H9 (cell line): ENCODE measurements around the gene CYRIA. TPM values are rescaled to one million over a fixed set of nuclear protein-coding genes. Genes with fewer than 3 reads are reported as not detected.

Source experiments
- DNase-seq: peaks from one replicate; pipeline ENCODE4 v3.0.0-alpha.2; 2017
- H2AFZ ChIP-seq: one replicate; pipeline ENCODE4 v1.6.1; 2013; ENCODE audit warnings: mild to moderate bottlenecking, low read length, control low read depth, moderate library complexity
- H2AK5ac ChIP-seq: 2 replicates; pipeline ENCODE4 v1.6.1; 2013; ENCODE audit warnings: low read length, control low read depth, mixed read lengths; ENCODE audit not compliant: insufficient read length
- H2BK120ac ChIP-seq: one replicate; pipeline ENCODE4 v1.6.1; 2013; ENCODE audit warnings: low read depth, mild to moderate bottlenecking, low read length, control low read depth, inconsistent platforms; ENCODE audit not compliant: poor library complexity, severe bottlenecking
- H2BK12ac ChIP-seq: 2 replicates; pipeline ENCODE4 v1.6.1; 2013; ENCODE audit warnings: low read length, control low read depth, mixed read lengths, low read depth; ENCODE audit not compliant: insufficient read length
- H2BK15ac ChIP-seq: 2 replicates; pipeline ENCODE4 v1.6.1; 2013; ENCODE audit warnings: low read depth, low read length, control low read depth
- H2BK20ac ChIP-seq: one replicate; pipeline ENCODE4 v1.6.1; 2013; ENCODE audit warnings: low read depth, mild to moderate bottlenecking, low read length, control low read depth, inconsistent platforms; ENCODE audit not compliant: poor library complexity, severe bottlenecking
- H2BK5ac ChIP-seq: 2 replicates; pipeline ENCODE4 v1.6.1; 2013; ENCODE audit warnings: low read length, control low read depth, mixed read lengths; ENCODE audit not compliant: insufficient read length
- H3K14ac ChIP-seq: 2 replicates; pipeline ENCODE4 v1.6.1; 2013; ENCODE audit warnings: low read length, control low read depth; ENCODE audit not compliant: insufficient read depth
- H3K18ac ChIP-seq: 2 replicates; pipeline ENCODE4 v1.6.1; 2013; ENCODE audit warnings: low read depth, mild to moderate bottlenecking, mixed read lengths, low read length, control low read depth; ENCODE audit not compliant: insufficient read length
- H3K23ac ChIP-seq: 2 replicates; pipeline ENCODE4 v1.6.1; 2013; ENCODE audit warnings: low read length, control low read depth, mixed read lengths, low read depth; ENCODE audit not compliant: insufficient read length
- H3K23me2 ChIP-seq: 2 replicates; pipeline ENCODE4 v1.6.1; 2013; ENCODE audit warnings: low read depth, mild to moderate bottlenecking, mixed read lengths, low read length, control low read depth; ENCODE audit not compliant: insufficient read length, poor library complexity, severe bottlenecking
- H3K27ac ChIP-seq: 2 replicates; pipeline ENCODE4 v1.5.1; 2013; ENCODE audit warnings: low read length, control low read depth, mixed read lengths, low read depth; ENCODE audit not compliant: insufficient read length
- H3K27me3 ChIP-seq: 2 replicates; pipeline ENCODE4 v1.6.1; 2013; ENCODE audit warnings: low read length, control low read depth, inconsistent platforms; ENCODE audit not compliant: insufficient read depth
- H3K4ac ChIP-seq: 2 replicates; pipeline ENCODE4 v1.6.1; 2013; ENCODE audit warnings: low read depth, mild to moderate bottlenecking, control low read depth, inconsistent platforms, low read length, moderate library complexity
- H3K4me1 ChIP-seq: 2 replicates; pipeline ENCODE4 v1.6.1; 2013; ENCODE audit warnings: low read length, control low read depth, inconsistent platforms; ENCODE audit not compliant: insufficient read depth
- H3K4me2 ChIP-seq: 2 replicates; pipeline ENCODE4 v1.6.1; 2013; ENCODE audit warnings: low read length, control low read depth, mixed read lengths; ENCODE audit not compliant: insufficient read length, insufficient read depth
- H3K56ac ChIP-seq: 2 replicates; pipeline ENCODE4 v1.6.1; 2013; ENCODE audit warnings: low read depth, mild to moderate bottlenecking, mixed read lengths, low read length, control low read depth; ENCODE audit not compliant: insufficient read length
- H3K79me1 ChIP-seq: 2 replicates; pipeline ENCODE4 v1.6.1; 2013; ENCODE audit warnings: low read depth, mild to moderate bottlenecking, moderate library complexity, low read length, control low read depth, inconsistent platforms; ENCODE audit not compliant: insufficient read depth, poor library complexity, severe bottlenecking
- H3K79me2 ChIP-seq: 2 replicates; pipeline ENCODE4 v1.6.1; 2013; ENCODE audit warnings: low read length, control low read depth, inconsistent platforms; ENCODE audit not compliant: insufficient read depth
- H3K9ac ChIP-seq: 2 replicates; pipeline ENCODE4 v1.6.1; 2013; ENCODE audit warnings: low read length, control low read depth, mixed read lengths; ENCODE audit not compliant: insufficient read length; ENCODE audit errors: extremely low read depth
- H3K9me3 ChIP-seq: one replicate; pipeline ENCODE4 v1.6.1; 2013; ENCODE audit warnings: low read depth, low read length, inconsistent platforms; ENCODE audit not compliant: control insufficient read depth
- H3T11ph ChIP-seq: one replicate; pipeline ENCODE4 v1.6.1; 2013; ENCODE audit warnings: mild to moderate bottlenecking, low read length, control low read depth, inconsistent platforms
- H4K20me1 ChIP-seq: one replicate; pipeline ENCODE4 v1.6.1; 2013; ENCODE audit not compliant: control insufficient read depth, insufficient read length, insufficient read depth
- H4K5ac ChIP-seq: 2 replicates; pipeline ENCODE4 v1.6.1; 2013; ENCODE audit warnings: low read depth, mild to moderate bottlenecking, mixed read lengths, low read length, control low read depth; ENCODE audit not compliant: insufficient read length
- H4K8ac ChIP-seq: replicated peaks from 2 replicates; pipeline ENCODE4 v1.6.1; 2013; ENCODE audit warnings: low read length, control low read depth, mixed read lengths, low read depth; ENCODE audit not compliant: insufficient read length
- H4K91ac ChIP-seq: 2 replicates; pipeline ENCODE4 v1.6.1; 2013; ENCODE audit warnings: low read depth, mild to moderate bottlenecking, moderate library complexity, mixed read lengths, low read length, control low read depth; ENCODE audit not compliant: insufficient read length
- H3K27ac Mint-ChIP-seq, 3 experiments: 2 replicates in 2 of 3; 3 replicates in 1 of 3; pipeline ENCODE4 v1.8.0; 2020 to 2021; ENCODE audit warnings: mixed read lengths in 3 of 3, mild to moderate bottlenecking in 1 of 3, moderate library complexity in 1 of 3
- H3K27me3 Mint-ChIP-seq: 2 replicates; pipeline ENCODE4 v1.8.0; 2021; ENCODE audit warnings: low read depth, mild to moderate bottlenecking, moderate library complexity, mixed read lengths
- H3K36me3 Mint-ChIP-seq, 3 experiments: 2 replicates in 2 of 3; 3 replicates in 1 of 3; pipeline ENCODE4 v1.8.0; 2020 to 2021; ENCODE audit warnings: low read depth in 3 of 3, mixed read lengths in 3 of 3; ENCODE audit not compliant: insufficient read depth in 1 of 3
- H3K4me1 Mint-ChIP-seq, 2 experiments: 2 replicates each; pipeline ENCODE4 v1.8.0; 2020; ENCODE audit warnings: mixed read lengths in 2 of 2
- H3K4me3 Mint-ChIP-seq, 2 experiments: 2 replicates in 1 of 2; 3 replicates in 1 of 2; pipeline ENCODE4 v1.8.0; 2020 to 2021; ENCODE audit warnings: mild to moderate bottlenecking in 2 of 2, mixed read lengths in 2 of 2, moderate library complexity in 1 of 2
- H3K9me3 Mint-ChIP-seq, 2 experiments: 2 replicates in 1 of 2; 3 replicates in 1 of 2; pipeline ENCODE4 v1.8.0; 2020; ENCODE audit warnings: mild to moderate bottlenecking in 2 of 2, mixed read lengths in 2 of 2, moderate library complexity in 1 of 2
- CTCF ChIP-seq: fragments of 200-600 bp; sonication (generic); conservative IDR thresholded peaks from 3 replicates; pipeline ENCODE4 v1.8.0; 2021; ENCODE audit warnings: antibody characterized with exemption, mild to moderate bottlenecking
- WGBS: extraction: QIAGEN DNeasy Blood & Tissue Kit; methylation state at CpG from one replicate; pipeline ENCODE4 v1.1.7; 2013; ENCODE audit warnings: missing lambda C conversion rate, low lambda C conversion rate, mixed read lengths; ENCODE audit not compliant: insufficient read length; ENCODE audit errors: extremely low coverage; 5-methylcytosine and 5-hydroxymethylcytosine counted together
- total RNA-seq: library from RNA; stranded (reverse); gene quantifications from 2 replicates; pipeline ENCODE4 v1.2.1, GENCODE V29; 2021

Gene CYRIA
- total RNA-seq, 1 experiment from 2014 or later: 2.3 TPM

GRCh38 chr2:16656784-16657391, 8.7 kb downstream of the CYRIA start:
- H3K36me3 Mint-ChIP-seq: no peaks in the 10 kb centered on the region
- H4K5ac ChIP-seq: no peak overlapping the region
- TF ChIP-seq CTCF: no peak
- no peak overlapping the region for H3T11ph ChIP-seq
- H3K23me2 ChIP-seq: no peaks in the 10 kb centered on the region
- H3K4ac ChIP-seq: no peak overlapping the region
- H3K27ac ChIP-seq: no peak overlapping the region
- no peak for DNase-seq
- no peak overlapping the region for H3K56ac ChIP-seq
- H2BK5ac ChIP-seq: no peak overlapping the region
- no peak overlapping the region; a peak in 2 of 7 replicates for H3K27ac Mint-ChIP-seq
- H3K9me3 ChIP-seq: no peaks in the 10 kb centered on the region
- no peak overlapping the region for H4K91ac ChIP-seq
- no peak overlapping the region for H2AFZ ChIP-seq
- WGBS: no CpG with 5 or more reads among the region's 8 CpGs
- peaks cover 16 to 17% of the 10 kb centered on the region in 2 experiments for H3K4me1 Mint-ChIP-seq
- no peak overlapping the region for H2AK5ac ChIP-seq
- no peak overlapping the region for H2BK15ac ChIP-seq
- no peaks in the 10 kb centered on the region; the same call in none of the 2 replicates for H3K27me3 Mint-ChIP-seq
- no peak overlapping the region for H3K4me2 ChIP-seq
- H3K4me1 ChIP-seq: 0 out of 2 replicates have a peak, but pooled peaks cover 2% of the 10 kb centered on the region
- H3K27me3 ChIP-seq: no peaks in the 10 kb centered on the region
- H3K9me3 Mint-ChIP-seq: no peaks in the 10 kb centered on the region
- no peak overlapping the region for H3K23ac ChIP-seq
- H3K79me1 ChIP-seq: no peaks in the 10 kb centered on the region
- 0 out of 2 replicates have a peak, but pooled peaks cover 2% of the 10 kb centered on the region for H3K79me2 ChIP-seq
- no peak overlapping the region for H2BK120ac ChIP-seq
- no peak overlapping the region for H2BK12ac ChIP-seq
- no peak overlapping the region for H3K4me3 Mint-ChIP-seq
- H3K9ac ChIP-seq: no peak overlapping the region
- no peak overlapping the region for H2BK20ac ChIP-seq
- H4K20me1 ChIP-seq: no peaks in the 10 kb centered on the region
- no peak overlapping the region for H3K14ac ChIP-seq
- no peak overlapping the region for H4K8ac ChIP-seq
- H3K18ac ChIP-seq: peak overlapping the region; percentile 11
